HG02678 (cell line): ENCODE results near the gene COL6A1.

Experiments used
- ATAC-seq: cut with Tn5 transposase; IDR thresholded peaks from one replicate; pipeline ENCODE4 v1.9.1; 2021; ENCODE audit warnings: mild to moderate bottlenecking, moderate library complexity; ENCODE audit not compliant: unreplicated experiment

Gene COL6A1, protein sequence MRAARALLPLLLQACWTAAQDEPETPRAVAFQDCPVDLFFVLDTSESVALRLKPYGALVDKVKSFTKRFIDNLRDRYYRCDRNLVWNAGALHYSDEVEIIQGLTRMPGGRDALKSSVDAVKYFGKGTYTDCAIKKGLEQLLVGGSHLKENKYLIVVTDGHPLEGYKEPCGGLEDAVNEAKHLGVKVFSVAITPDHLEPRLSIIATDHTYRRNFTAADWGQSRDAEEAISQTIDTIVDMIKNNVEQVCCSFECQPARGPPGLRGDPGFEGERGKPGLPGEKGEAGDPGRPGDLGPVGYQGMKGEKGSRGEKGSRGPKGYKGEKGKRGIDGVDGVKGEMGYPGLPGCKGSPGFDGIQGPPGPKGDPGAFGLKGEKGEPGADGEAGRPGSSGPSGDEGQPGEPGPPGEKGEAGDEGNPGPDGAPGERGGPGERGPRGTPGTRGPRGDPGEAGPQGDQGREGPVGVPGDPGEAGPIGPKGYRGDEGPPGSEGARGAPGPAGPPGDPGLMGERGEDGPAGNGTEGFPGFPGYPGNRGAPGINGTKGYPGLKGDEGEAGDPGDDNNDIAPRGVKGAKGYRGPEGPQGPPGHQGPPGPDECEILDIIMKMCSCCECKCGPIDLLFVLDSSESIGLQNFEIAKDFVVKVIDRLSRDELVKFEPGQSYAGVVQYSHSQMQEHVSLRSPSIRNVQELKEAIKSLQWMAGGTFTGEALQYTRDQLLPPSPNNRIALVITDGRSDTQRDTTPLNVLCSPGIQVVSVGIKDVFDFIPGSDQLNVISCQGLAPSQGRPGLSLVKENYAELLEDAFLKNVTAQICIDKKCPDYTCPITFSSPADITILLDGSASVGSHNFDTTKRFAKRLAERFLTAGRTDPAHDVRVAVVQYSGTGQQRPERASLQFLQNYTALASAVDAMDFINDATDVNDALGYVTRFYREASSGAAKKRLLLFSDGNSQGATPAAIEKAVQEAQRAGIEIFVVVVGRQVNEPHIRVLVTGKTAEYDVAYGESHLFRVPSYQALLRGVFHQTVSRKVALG

DNA sequence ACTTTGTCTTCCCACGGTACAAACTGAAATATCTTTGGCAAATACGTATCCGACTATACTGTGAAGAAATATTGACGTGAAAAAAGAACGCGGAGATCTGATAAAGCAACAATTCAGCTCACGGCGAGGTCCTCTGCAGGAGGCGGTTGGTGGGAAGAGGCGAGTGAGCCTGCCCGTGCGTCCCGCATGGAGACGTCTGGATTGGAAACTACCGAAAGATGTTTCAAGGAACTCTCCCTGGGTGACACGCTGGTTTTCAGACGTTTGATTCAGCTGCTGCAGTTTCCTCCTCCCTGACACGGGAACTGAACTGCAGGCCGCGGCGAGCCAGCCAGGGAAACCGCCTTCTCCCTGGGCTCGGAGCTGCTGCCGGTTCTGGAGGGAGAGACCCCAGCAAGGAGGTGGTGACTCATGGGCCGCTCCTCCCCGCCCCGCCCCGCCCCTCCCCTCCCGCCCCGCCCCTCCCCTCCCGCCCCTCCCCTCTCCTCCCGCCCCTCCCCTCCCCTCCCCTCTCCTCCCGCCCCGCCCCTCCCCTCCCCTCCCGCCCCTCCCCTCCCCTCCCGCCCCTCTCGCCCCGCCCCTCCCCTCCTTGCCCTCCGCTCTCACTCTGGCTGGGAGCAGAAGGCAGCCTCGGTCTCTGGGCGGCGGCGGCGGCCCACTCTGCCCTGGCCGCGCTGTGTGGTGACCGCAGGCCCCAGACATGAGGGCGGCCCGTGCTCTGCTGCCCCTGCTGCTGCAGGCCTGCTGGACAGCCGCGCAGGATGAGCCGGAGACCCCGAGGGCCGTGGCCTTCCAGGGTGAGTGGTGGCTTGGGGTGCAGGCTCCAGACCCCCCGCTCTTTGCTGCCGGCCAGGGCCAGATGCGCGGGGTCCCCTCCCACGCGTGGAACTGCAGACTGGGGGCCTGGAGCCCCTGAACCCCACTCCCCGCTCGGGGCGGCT, at the start of gene COL6A1:
COL6A1 (plus strand) TSS at position 620 of the 941 bp plus-strand sequence; CDS start at position 701, 81 bp downstream.
- ATAC-seq, result no peak

DNA sequence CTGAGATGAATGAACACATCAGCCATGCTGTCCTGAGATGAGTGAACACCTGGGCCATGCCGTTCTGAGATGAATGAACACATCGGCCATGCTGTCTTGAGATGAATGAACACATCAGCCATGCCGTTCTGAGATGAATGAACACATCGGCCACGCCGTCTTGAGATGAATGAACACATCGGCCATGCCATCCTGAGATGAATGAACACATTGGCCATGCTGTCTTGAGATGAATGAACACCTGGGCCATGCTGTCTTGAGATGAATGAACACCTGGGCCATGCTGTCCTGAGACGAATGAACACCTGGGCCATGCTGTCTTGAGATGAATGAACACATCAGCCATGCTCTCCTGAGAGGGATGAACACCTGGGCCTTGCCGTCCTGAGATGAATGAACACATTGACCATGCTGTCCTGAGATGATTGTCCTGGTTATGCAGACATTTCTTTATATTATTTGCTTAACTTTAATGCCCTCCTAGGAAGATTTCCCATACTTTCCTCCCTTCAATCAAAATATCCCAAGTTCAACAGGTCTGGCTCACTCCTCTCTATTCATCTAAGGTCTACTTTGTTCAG, 48.6 kb upstream of the COL6A1 start:
- ATAC-seq, result no peak

DNA sequence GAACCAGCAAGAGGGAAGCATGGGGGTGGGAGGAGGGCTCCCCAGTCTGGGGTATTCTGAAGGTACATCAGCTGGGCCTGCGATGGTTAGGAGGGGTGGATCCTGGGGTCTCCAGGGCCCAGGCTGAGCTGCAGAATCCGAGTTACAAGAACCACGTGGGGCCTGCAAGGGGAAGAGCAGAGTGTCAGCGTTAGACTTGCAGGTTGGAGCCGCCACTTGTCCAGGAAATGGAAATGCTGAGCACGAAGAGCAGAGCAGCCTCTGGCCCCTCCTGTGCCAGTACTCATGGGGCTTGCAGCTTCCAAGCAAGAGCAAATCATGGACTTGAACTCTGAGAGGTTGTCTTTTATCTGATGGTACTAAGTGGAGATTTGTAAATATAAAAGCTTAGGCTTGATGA, 47.5 kb upstream of the COL6A1 start:
- no peak for ATAC-seq

DNA sequence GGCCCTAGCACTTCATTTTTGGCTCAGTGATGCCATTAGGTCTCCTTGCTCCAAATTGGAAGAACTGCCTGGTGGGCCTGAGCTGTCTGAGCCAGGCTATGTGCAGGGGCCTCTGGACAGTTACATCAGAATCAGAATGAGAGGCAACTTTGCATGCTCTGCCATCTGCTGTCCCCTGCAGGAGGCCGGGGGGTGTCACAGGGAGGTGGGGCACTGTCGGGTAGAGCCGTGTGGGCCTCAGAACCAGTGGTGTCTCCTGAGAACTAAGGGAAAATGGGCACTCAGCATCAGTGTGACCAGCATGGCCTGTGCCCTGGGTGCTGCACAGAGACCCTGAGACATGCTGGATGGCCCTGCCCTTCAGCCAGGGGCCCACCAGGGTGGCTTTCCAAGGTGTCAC, 47.0 kb upstream of the COL6A1 start:
- ATAC-seq, result no peak

DNA sequence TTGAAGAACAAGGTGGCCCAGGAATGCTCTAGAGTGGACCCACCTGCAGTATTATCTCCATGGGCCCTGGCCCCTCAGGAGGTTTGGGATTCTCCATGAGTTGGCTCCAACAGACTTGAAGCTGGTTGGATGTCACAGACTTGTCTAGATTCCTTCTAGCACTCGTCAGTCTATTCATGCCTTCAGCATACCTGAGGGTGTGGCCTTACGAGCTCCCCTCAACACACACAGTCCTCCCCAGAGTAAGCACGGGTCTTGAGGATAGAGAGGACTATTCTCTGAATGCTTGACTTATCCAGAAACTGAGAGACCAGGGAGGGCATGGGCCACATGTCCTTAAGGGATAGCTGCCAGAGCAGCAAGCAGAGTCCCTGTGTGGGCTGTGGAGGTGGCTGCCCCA, 45.9 kb upstream of the COL6A1 start:
- no peak for ATAC-seq

DNA sequence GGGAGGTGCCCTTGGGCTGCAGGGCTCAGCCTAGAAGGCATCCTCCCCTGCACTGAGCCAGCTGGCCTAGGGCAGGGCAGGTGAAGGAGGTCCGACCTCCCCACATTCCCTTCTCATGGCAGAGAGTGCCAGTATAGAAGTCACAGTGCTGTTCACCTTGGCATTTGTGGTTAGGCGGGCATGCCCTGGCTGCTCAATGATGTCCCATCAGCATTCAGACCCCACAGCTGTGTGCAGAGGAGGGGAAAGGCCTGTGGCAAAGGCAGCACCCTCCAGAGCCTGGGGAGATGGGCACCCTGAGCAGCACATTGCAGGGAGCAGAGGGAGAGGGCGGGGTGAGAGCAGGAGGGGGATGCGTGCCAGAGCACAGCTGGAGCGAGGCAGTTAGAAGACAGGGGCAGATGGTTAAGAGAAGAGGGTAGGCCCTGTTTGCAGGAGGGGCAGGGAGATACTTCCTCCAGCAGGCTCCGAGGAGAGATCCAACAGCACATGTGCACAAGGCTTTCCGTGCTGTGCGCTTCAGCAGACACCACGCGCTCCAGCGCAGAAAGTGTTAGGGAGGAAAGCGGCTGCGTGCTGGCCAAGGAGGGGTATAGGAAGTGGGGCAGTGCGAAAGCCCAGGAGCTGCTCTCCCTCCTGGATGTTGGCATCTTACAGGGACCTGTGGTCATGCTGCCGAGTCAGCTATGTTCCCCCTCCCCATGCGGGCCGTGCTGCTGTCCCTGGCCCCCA, 43.7 kb upstream of the COL6A1 start:
- no peak for ATAC-seq

DNA sequence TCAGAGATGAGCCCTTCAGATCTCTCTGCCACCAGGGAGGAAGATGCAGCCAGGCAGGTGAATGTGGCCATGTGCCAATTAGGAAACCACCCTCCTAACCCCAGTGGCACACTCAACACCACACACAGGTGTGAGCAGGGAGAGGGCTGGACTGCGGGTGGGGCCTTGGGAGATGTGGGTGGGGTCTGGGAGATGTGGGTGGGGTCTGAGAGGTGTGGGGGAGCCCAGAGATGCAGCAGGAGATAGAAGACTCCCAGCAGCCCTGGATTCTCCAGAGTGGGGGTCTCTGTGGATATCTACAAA, 43.2 kb upstream of the COL6A1 start:
- no peak for ATAC-seq

DNA sequence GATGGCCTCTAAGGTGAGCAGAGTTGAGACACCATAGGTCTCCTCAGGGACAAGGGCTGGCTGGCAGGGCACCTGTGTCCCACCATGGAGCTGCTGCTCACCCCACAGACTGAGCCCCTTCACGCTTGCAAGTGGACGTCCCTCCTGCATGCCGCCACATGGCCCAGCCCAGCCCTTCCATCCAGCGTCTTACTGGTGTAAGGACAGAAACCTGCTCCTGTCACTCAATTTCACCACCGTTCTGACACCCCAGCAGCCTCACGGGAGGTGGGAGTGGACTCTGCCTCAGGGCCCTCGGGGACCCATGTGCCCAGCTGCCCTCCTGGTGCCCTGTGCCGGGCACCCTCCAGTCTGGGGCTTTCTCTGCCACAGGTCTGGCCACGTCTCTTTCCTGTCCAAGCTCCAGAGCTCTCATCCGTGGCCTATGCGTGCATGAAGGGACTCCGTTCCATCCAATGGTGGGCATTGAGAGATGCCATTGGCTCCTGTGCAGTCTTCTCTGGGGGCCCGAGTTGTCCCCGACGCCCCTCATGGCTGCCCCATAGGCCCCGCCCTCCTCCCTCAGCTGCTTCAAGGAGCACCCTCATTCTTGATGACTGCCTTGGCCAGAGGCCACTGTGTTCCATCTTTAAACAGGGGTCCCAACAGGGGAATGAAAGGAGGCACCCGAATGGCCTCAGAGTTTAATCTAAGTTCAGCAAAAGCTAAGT, 42.6 kb upstream of the COL6A1 start:
- no peak for ATAC-seq

DNA sequence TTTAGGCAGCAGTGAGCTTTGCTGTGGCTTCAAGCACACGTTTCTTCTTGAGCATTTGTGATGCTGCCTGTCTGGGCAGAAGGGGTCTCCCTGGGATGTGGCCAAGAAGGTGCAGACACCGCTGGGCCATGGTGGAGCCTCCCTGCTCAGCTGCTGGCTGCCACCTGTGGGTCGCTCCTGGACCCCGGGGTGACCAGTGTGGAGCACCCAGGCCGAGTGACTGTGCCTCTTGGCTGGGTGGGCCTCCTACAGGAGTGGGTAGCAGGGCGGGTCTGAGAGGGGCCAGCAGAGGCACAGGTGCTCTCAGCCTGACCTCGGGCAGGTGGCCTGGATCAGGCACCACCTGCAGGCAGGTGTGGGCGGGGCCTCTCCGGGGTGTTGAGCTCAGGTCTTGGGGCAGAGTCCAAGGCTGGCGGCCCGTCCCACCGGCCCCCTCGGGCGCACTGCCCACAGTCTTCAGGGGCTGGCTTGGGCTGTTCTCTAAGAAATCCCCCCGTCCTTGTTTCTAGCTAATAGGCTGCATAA, 42.0 kb upstream of the COL6A1 start:
- ATAC-seq, result no peak

DNA sequence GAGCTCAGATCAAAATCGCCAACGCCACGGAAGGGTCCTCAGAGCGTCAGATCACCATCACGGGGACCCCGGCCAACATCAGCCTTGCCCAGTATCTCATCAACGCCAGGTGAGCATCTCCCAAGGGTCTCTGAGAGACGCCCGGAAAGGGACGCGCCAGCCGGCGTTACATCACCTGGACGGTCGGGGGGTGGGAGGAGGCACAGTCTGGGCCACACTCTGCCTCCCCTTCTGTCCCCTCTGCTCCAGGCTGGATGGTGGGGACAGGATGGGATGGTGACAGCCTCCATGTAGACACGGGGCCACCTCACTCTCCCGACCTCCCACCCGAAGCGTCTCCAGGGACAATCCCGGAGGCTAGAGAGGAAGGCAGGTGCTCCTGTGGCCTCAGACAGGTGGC, 41.5 kb upstream of the COL6A1 start:
- no peak for ATAC-seq

DNA sequence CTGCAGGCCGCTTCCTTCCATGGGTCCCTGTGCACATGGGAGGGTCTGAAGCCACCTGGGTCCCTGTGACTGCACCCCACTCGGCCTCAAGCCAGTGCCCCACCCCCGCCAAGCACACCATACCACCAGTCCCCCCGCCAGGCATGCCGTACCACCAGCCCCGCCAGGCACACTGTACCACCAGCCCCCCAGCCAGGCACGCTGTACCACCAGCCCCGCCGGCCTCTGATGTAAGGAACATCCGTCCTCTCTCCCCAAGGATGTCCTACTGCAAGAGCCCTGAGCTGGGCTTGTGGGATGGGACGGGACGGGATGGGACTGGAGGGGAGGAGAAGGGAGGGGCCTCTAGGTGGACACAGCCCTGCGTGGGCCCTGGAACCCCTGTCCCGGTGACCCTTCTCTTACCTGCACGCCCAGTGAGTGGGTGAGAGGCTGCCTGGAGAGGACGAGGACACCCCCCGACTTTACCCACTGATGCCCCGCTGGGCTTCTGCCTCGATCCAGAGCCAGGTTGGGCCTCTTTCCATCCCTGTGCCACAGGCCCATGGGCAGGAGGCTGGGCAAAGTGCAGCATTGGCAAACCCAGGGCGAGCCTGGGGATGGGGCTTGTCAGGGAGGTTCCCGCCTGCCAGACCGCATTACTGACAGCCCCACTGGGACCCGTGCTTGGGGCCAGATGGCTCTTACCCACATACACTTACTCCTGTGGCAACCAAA, 40.8 kb upstream of the COL6A1 start:
- ATAC-seq, result no peak

DNA sequence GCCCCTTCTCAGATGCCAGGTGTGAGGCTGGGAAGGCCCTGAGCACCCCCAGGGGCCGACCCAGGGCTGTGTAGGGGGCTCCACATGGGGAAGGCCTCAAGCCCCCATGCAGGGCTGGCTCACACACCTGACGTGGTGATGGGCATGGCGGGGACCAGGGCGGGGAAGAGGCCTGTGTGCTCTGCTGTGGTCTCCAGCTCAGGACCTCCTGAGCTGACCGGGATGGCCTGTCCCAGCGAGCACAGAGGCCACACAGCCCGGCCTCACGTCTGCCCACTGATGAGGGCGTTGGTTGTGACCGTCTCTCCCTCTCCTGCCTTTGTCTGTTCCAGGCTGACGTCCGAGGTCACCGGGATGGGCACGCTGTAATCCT, 40.2 kb upstream of the COL6A1 start:
- no peak for ATAC-seq

DNA sequence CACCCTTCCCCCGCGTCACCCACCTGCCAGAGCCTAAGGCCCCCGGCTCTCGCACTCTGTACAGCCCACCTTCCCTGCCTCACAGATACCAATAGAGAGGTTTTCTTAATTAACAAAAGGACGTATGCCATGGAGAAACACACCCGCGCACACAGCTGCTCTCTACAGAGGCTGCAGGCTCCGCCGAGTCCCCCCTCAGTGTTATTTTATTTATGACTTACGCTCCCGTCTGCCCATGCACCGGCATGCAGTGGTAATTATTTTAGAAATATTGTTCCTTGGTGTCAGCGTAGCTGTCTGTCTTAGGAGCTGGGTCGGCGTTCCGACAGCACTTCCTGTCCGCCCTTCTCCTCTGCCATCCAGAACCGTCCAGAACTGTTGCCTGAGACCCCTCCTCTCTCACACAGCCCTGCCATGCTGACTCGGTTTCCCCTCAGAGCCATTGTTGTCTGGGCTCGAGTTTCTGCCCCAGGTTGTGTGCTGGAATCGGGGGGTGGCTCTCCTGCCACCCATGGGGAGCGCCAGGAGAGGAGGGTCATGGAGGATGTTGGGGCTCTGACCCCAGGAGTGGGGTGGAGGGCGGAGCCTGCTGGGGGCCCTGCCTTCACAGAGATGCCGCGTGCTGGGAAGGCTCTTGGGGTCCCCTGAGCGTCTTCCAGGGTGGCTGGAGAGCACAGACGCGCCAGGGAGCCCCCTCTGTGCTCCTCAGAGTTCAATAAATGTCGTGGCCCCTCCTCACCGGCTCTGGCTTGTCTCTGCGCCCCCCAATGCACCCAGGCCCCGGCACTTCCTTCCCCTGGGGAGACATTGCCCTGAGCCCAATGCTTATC, 39.6 kb upstream of the COL6A1 start:
- ATAC-seq, result no peak

DNA sequence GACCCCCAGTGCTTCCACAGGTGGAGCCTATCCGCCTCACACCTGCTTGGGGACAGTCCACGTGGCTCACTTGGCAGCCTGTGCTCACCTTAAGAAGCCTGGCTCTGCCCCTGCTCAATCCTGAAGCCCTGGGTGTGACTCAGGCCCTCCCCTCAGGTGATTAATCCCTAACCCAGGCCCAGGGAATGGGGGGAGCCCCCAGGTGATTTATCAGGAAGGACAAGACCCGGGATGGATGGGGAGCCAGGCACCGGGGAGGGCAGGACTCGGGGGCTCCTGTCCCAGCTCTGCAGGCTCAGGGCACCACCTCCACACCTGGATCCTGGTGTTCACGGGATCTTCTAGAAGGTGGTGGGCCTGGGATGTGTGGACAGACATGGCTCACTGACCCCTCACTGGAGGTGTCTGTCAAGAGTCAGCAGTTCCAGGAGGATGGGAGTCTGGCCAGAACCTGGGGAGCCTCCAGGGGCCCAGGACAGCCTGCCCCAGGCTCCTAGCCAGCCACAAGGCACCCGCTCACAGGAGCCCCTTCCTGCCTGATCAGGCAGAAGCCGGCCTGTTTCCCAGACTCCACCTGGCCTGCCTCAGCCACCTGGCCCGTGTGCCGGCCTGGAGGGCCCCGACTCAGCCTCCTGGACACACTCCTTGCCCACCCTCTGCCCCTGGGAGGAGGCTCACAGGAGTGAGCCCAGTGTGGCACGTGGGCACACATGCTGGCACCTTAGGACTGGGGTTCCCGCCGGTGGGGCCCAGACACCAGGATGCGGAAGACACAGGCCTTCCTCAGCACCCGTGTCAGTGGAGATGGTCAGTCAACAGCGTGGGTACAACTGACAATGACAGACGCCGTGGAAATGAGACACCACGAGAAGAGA, 38.6 kb upstream of the COL6A1 start:
- ATAC-seq, result no peak

DNA sequence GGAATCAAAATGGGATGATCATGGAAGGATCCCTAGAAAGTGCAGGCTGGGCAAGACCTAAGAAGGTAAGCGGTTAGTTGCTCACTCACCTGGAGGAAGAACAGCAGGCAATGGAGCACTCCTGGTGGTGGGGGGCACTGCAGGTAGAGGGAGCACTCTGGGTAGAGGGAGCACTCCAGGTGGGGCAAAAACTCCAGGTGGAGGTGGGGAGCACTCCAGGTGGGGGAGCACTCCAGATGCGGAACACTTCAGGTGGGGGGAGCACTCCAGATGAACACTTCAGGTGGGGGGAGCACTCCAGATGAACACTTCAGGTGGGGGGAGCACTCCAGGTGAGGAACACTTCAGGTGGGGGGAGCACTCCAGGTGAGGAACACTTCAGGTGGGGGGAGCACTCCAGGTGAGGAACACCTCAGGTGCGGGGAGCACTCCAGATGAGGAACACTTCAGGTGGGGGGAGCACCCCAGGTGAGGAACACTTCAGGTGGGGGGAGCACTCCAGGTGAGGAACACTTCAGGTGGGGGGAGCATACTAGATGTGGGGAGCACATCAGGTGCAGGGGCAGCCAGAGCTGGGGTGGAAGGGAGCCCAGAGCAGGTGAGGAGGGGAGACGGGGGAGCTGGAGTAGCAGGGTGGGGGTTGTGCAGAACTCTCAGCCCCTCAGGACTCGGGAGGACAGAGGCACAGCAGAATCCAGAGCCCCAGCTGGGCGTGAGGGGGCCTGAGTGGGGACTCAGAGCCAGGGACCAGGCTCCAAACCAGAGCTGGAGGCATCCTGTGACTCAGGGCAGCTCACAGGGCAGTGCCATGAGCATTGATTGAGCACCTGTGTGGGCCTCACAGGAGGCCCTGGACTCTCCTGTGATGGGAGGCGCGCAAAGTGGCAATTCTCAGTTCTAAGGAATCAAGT, 37.7 kb upstream of the COL6A1 start:
- ATAC-seq, result no peak
